Measurements from ENCODE around the gene KRTAP10-5.

DNA sequence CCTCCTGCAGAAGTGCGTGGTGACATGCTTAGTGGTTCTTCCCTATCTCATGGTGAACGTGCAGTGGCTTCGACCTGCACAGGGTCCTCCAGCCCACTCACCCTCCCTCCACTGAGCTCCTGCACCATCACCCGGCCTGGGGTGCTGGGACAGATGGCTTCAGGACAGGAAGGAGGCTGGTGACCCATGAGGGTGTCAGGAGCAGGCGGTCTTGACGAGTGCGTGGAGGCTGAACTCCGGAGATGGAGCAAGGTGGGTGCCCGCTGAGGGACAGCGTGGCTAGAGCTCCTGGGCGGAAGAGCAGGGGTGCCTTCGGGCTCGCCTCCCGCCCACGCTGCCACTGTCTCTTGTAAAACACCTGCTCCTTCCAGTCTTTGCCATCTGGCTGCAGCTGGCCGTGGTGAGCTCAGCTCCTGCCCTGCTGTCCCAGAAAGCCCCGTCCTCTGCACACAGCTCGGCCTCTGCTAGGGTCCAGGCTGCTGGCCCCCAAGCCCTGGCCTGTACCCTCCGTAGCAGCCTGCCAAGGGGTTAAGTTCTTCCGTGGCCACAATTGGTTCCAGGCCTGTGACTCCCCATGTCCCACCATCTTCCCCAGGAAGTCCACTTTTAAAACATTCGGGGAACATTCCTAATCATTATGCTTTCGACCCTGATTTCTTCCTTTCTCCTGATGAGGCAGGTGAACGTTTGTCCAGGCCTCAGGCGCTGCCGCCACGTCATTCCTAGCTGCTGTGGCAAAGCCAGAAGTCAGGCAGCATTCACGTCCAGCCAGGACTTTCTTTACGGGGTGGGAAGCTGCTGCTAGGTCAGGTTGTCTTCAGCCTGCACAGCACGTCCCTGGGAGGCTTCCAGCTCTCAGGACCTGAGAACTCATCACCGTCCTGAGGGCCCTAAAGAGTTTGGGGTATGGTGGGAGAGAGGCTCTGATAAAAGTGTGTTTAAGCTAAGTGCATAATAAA, 48.5 kb downstream of the KRTAP10-5 start:
- TF ChIP-seq ZNF263 (CRISPR knock-in tag; IDR thresholded peaks at IDR 0.05; ENCODE audit: low read depth) = no peak
- no peak for TF ChIP-seq NR2C2 (CRISPR knock-in tag; IDR thresholded peaks at IDR 0.05)
- no peak for TF ChIP-seq ZNF416 (CRISPR knock-in tag; IDR thresholded peaks at IDR 0.05)
- TF ChIP-seq FOXP4 (CRISPR knock-in tag; IDR thresholded peaks at IDR 0.05) = no peak
